Fibroblast of upper back skin (primary cell): ENCODE data around the gene SCD.

Experiments
- DNase-seq: peaks from one replicate; pipeline ENCODE4 v3.0.0-alpha.2; 2013

Gene SCD

GRCh38 chr10:100340948-100341847, 5.8 kb upstream of the SCD start:
- DNase-seq, result no peak

GRCh38 chr10:100341953-100342626, 4.9 kb upstream of the SCD start:
- DNase-seq, result peak; percentile 69

- DNase-seq, result no peak
These were observed 4.4 kb upstream of the SCD start for GRCh38 chr10:100342627-100342972.

GRCh38 chr10:100344241-100344788, 2.7 kb upstream of the SCD start:
- no peak for DNase-seq

- peak; percentile 61 for DNase-seq
These were observed 1.3 kb upstream of the SCD start for GRCh38 chr10:100345570-100346330.

GRCh38 chr10:100346351-100346764, 675 bp upstream of the SCD start:
- DNase-seq, result peak; percentile 74

- peak; percentile 18 for DNase-seq
These were observed 649 bp downstream of the SCD start for GRCh38 chr10:100347568-100348195.

- DNase-seq, result no peak
These were observed 1.4 kb downstream of the SCD start for GRCh38 chr10:100348389-100348927.

- DNase-seq, result no peak
These were observed 2.1 kb downstream of the SCD start for GRCh38 chr10:100349087-100349486.

GRCh38 chr10:100349672-100350071, 2.6 kb downstream of the SCD start:
- no peak for DNase-seq

- no peak for DNase-seq
These were observed 4.0 kb downstream of the SCD start for GRCh38 chr10:100350914-100351485.

- DNase-seq, result no peak
These were observed 6.9 kb downstream of the SCD start for GRCh38 chr10:100353770-100354485.

- DNase-seq, result no peak
These were observed 8.1 kb downstream of the SCD start for GRCh38 chr10:100355086-100355485.

- DNase-seq, result no peak
These were observed 9.3 kb downstream of the SCD start for GRCh38 chr10:100356067-100357017.

GRCh38 chr10:100357059-100357858, 10.2 kb downstream of the SCD start:
- no peak for DNase-seq

GRCh38 chr10:100359030-100359432, 12.0 kb downstream of the SCD start:
- DNase-seq, result no peak

- DNase-seq, result no peak
These were observed 12.6 kb downstream of the SCD start for GRCh38 chr10:100359529-100360150.

GRCh38 chr10:100360234-100360633, 13.2 kb downstream of the SCD start:
- no peak for DNase-seq
